COLO668 (cell line): Measurements from ENCODE around the gene PAGR1.

ENCODE experiments used
- DNase-seq: peaks from one replicate; lab custom pipeline; 2025; ENCODE audit not compliant: unreplicated experiment; lab: John Stamatoyannopoulos, UW

Gene PAGR1

GRCh38 chr16:29834079-29834478 is 18.1 kb downstream of the PAGR1 start:
- DNase-seq = no peak

- DNase-seq = no peak
These were observed 20.0 kb downstream of the PAGR1 start for GRCh38 chr16:29835926-29836325.

- DNase-seq = no peak
These were observed 20.7 kb downstream of the PAGR1 start for GRCh38 chr16:29836623-29837022.

GRCh38 chr16:29837841-29838240 is 21.9 kb downstream of the PAGR1 start:
- DNase-seq = no peak

GRCh38 chr16:29839822-29840221 is 23.9 kb downstream of the PAGR1 start:
- DNase-seq = no peak

GRCh38 chr16:29840240-29840639 is 24.3 kb downstream of the PAGR1 start:
- no peak for DNase-seq

- DNase-seq = no peak
These were observed 25.7 kb downstream of the PAGR1 start for GRCh38 chr16:29841631-29842030.

- DNase-seq = no peak
These were observed 26.9 kb downstream of the PAGR1 start for GRCh38 chr16:29842732-29843346.

- DNase-seq = no peak
These were observed 28.0 kb downstream of the PAGR1 start for GRCh38 chr16:29843931-29844330.

- no peak for DNase-seq
These were observed 28.8 kb downstream of the PAGR1 start for GRCh38 chr16:29844575-29845331.

- DNase-seq = no peak
These were observed 29.7 kb downstream of the PAGR1 start for GRCh38 chr16:29845656-29846055.

GRCh38 chr16:29848420-29849297 is 32.7 kb downstream of the PAGR1 start:
- peak; percentile 75 for DNase-seq

GRCh38 chr16:29849505-29849904 is 33.6 kb downstream of the PAGR1 start:
- DNase-seq = no peak

- no peak for DNase-seq
These were observed 35.0 kb downstream of the PAGR1 start for GRCh38 chr16:29850998-29851397.

GRCh38 chr16:29852654-29853053 is 36.7 kb downstream of the PAGR1 start:
- no peak for DNase-seq

GRCh38 chr16:29854520-29855100 is 38.7 kb downstream of the PAGR1 start:
- no peak for DNase-seq

- no peak for DNase-seq
These were observed 41.3 kb downstream of the PAGR1 start for GRCh38 chr16:29857133-29857760.

- no peak for DNase-seq
These were observed 42.3 kb downstream of the PAGR1 start for GRCh38 chr16:29858149-29858849.

GRCh38 chr16:29858974-29859373 is 43.0 kb downstream of the PAGR1 start:
- DNase-seq = no peak

- no peak for DNase-seq
These were observed 44.3 kb downstream of the PAGR1 start for GRCh38 chr16:29860218-29860617.
